ENCODE measurements around the gene PLCH1.

Gene PLCH1

GRCh38 chr3:155525324-155525833 lies 219.5 kb downstream of the PLCH1 start:
- DNase-seq: no peak

GRCh38 chr3:155520463-155520862 lies 224.4 kb downstream of the PLCH1 start:
- no peak for DNase-seq

GRCh38 chr3:155519078-155519477 lies 225.8 kb downstream of the PLCH1 start:
- DNase-seq: no peak

GRCh38 chr3:155517903-155518302 lies 227.0 kb downstream of the PLCH1 start:
- DNase-seq: no peak

GRCh38 chr3:155516439-155516838 lies 228.4 kb downstream of the PLCH1 start:
- no peak for DNase-seq

GRCh38 chr3:155512867-155513261 lies 232.0 kb downstream of the PLCH1 start:
- DNase-seq: no peak

GRCh38 chr3:155512175-155512866 lies 232.6 kb downstream of the PLCH1 start:
- no peak for DNase-seq

- no peak for DNase-seq
These were observed 240.2 kb downstream of the PLCH1 start for GRCh38 chr3:155504682-155505081.

- DNase-seq: no peak
These were observed 242.2 kb downstream of the PLCH1 start for GRCh38 chr3:155502630-155503029.

GRCh38 chr3:155500194-155500818 lies 244.6 kb downstream of the PLCH1 start:
- DNase-seq: no peak

GRCh38 chr3:155497930-155498647 lies 246.8 kb downstream of the PLCH1 start:
- DNase-seq: no peak

GRCh38 chr3:155496206-155496605 lies 248.7 kb downstream of the PLCH1 start:
- DNase-seq: no peak

GRCh38 chr3:155495387-155495786 lies 249.5 kb downstream of the PLCH1 start:
- DNase-seq: no peak

GRCh38 chr3:155494332-155494731 lies 250.5 kb downstream of the PLCH1 start:
- DNase-seq: no peak

GRCh38 chr3:155492841-155493240 lies 252.0 kb downstream of the PLCH1 start:
- no peak for DNase-seq

GRCh38 chr3:155491696-155492095 lies 253.2 kb downstream of the PLCH1 start:
- no peak for DNase-seq

GRCh38 chr3:155488671-155489070 lies 256.2 kb downstream of the PLCH1 start:
- DNase-seq: no peak

- DNase-seq: no peak
These were observed 259.0 kb downstream of the PLCH1 start for GRCh38 chr3:155485897-155486296.

GRCh38 chr3:155481591-155481990 lies 263.3 kb downstream of the PLCH1 start:
- no peak for DNase-seq

GRCh38 chr3:155481089-155481488 lies 263.8 kb downstream of the PLCH1 start:
- no peak for DNase-seq

- DNase-seq: no peak
These were observed 279.2 kb downstream of the PLCH1 start for GRCh38 chr3:155465664-155466063.

GRCh38 chr3:155462672-155463071 lies 282.2 kb downstream of the PLCH1 start:
- no peak for DNase-seq

- no peak for DNase-seq
These were observed 287.3 kb downstream of the PLCH1 start for GRCh38 chr3:155457591-155457990.

- DNase-seq: no peak
These were observed 289.1 kb downstream of the PLCH1 start for GRCh38 chr3:155455765-155456164.
